Omental fat pad (tissue), 4 donors: ENCODE results near the gene MUC4. TPM values are rescaled to one million over a fixed set of nuclear protein-coding genes. Genes with fewer than 3 reads are reported as not detected.

Experiments
- ATAC-seq: fragments of 150-250 bp; one replicate; pipeline ENCODE4 v1.9.1; 2016; ENCODE audit warnings: mild to moderate bottlenecking, moderate library complexity; ENCODE audit not compliant: low FRiP score
- DNase-seq: peaks from one replicate; pipeline ENCODE4 v3.0.0-alpha.2; 2019; ENCODE audit warnings: low spot score
- CTCF ChIP-seq, 3 donors: fragments of 450-650 bp; IDR thresholded peaks; one replicate each; pipeline ENCODE4 v1.5.1; 2016 to 2017; ENCODE audit warnings: antibody characterized with exemption in 3 of 3, mild to moderate bottlenecking in 3 of 3, moderate library complexity in 2 of 3
- total RNA-seq, 4 donors: library from RNA; depleted of rRNA; stranded (reverse); fragments of >200 nt; gene quantifications; one replicate each; pipeline ENCODE4 v1.1.0, GENCODE V29; 2016

The MUC4 gene
- under 1 TPM in 1 of 4 donors, not detected in 3; 0.09 TPM for total RNA-seq

GRCh38 chr3:195811756-195812155 is at the start of gene MUC4:
Gene MUC4 (minus strand): TSS chr3:195811929. CDS start chr3:195811817, 112 bp downstream.
- DNase-seq (no peak), ATAC-seq (no peak)
- TF ChIP-seq CTCF (IDR thresholded peaks at IDR 0.05), result no peak

DNA sequence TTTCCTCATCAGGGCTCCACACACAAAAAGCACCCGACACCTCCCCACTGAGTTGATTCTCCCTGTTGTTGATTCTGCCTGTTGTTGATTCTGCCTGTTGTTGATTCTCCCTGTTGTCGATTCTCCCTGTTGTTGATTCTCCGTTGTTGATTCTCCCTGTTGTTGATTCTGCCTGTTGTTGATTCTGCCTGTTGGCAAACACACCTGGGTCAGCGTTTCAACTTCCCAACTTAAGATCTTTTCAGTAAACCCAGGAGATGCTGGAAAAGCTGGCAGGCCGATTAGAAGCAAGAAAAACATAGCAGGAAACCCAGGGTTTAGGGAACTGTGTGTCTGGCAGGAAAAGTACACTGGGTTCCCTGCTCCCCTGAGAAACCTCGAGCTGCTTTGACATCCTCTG is 48.7 kb upstream of the MUC4 start:
- DNase-seq (no peak), ATAC-seq (no peak)
- TF ChIP-seq CTCF (IDR thresholded peaks at IDR 0.05), result no peak

DNA sequence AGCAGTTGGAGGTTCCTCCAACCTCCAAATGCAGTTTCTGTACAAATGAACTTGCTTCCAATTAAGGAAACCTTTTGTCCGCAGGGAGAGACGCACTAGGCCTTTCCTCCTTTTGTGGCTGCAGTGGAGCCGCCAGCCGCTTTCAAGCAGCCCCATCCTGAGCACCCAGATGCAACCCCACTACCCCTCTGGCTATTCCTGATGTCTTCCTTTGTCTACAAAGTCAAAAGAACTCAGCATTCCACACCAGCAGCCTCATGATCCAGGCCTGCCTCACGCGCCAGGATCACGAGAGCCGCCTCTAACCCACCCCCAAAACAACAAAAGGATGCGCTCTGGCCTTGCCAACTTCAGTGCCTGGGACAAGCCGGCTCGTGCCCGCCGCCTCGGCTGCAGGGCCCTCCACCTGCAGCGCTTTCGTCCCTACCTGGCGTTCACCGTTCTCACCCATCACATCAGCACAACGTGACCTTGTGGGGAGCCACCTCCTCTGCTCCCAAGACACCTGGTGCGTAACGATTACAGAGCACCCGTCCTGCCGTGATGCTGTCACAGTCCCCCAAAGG is 48.2 kb upstream of the MUC4 start:
- DNase-seq (no peak), ATAC-seq (no peak)
- no peak for TF ChIP-seq CTCF (IDR thresholded peaks at IDR 0.05)

DNA sequence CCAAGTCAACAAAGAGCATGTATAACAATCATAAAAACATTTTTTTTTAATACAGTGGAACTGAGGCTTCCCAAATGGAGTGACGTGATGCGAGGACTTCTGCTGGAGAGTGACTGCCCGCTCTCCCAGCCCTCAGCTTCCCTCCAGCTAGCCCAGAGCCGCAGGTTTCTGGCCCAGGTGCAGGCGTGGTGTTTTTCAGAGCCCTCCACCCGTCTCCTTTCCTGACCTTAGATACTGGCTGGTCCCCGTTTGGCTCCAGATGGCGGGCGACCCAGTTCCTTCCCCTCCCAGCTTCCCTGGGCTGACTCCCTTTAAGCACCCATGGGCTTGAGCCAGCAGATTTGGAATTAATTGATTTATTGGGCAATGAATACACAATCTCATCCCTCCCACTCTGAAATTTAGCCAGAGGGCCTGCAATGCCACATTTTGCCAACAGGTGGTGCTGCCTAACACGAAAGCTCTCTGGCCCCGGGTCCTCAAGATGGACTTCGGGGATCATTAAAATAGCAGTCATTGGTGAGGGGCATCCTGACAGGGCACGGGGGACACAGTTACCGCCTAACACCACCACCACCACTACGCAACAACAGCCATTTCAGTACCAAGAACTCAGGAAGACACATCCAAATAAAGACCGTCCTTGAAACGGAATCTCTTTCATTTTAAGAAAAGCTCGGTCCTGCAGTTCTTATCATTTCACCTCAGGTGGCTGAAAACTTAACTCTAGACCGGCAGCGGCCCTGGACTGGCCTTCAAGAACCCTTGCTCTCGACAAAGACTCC is 47.5 kb upstream of the MUC4 start:
- TF ChIP-seq CTCF (IDR thresholded peaks at IDR 0.05), result peak in 2 of 3 donors; percentile 31 to 91
- DNase-seq, result peak; percentile 96
- peak; percentile 33 for ATAC-seq

DNA sequence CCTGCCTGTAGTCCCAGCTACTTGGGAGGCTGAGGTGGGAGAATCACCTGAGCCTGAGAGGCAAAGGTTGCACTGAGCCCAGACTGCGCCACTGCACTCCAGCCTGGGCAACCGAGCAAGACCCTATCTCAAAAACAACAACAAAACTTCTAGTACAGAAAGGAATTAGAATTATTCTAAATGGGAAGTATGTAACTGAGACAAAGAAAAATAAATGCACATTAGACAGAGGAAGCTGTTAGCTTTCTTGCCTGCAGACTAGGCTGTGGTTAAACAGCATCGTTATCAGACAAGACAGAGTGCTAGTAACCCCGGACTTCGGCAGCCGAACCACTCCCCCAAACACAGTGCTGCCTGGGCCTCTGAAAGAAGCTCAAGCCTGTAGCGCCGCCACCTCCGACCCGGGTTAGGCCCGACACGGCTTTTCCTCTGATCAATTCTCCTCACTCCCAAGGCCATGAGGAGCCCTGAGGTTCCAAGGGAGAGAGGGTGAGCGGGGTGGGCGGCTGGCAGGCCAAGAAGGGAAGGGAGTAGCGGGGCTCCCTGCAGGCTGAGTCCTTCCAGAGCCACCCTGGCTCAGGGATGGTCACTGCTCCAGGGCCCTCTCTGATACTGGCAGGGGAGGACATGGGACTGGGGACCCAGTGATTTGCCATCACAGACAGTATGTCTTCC is 44.8 kb upstream of the MUC4 start:
- DNase-seq (no peak), ATAC-seq (no peak)
- TF ChIP-seq CTCF (IDR thresholded peaks at IDR 0.05), result no peak

GRCh38 chr3:195855471-195856409 is 44.0 kb upstream of the MUC4 start:
- ATAC-seq (no peak), DNase-seq (no peak)
- no peak for TF ChIP-seq CTCF (IDR thresholded peaks at IDR 0.05)
